GM21447 (cell line): ENCODE results near the gene SCN1B.
"Not testable (repeated sequence)": the region's sequence is repeated elsewhere in the genome, so short reads cannot be mapped to it uniquely, and the experiment has no call there.

ENCODE experiments used
- ATAC-seq: cut with Tn5 transposase; IDR thresholded peaks from one replicate; pipeline ENCODE4 v1.9.1; 2021; ENCODE audit not compliant: unreplicated experiment

SCN1B gene

DNA sequence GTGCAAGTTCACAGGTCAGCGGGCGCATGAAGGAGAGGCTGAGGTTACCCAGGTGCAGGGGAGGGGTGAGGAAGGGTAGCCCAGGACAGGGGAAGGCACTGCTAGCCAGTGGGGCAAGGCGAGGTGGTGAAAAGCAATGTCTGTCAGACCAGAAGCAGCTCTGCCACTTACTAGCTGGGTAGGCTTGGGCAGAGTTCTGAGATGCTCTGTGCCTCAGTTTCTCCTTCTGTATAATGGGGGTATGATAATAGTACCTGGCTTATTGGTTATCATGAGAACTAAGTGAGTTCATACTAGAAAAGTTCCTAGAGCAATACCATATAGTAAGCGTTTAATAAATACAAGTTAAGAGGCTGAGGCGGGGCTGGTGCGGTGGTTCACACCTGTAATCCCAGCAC, 14.3 kb upstream of the SCN1B start:
- ATAC-seq: no peak

DNA sequence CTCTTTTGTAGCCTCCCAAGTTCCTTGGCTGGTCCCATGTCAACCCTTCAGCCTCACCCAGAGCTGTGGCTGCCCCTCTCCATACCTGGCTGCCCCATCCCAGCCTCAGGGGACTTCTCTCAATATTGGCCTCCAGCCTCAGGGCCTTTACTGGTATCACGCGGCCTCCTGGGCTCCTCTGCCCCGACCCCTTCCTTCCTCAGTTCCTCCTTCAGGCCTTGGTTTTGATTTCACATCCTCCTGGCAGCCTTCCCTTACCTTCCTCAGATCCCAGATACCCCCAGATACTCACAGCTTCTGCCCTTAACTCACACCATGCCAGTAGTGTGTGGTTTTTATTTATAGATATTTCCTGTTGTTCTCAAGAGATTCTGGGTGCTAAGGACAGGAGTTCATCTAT, 12.8 kb upstream of the SCN1B start:
- no peak for ATAC-seq

DNA sequence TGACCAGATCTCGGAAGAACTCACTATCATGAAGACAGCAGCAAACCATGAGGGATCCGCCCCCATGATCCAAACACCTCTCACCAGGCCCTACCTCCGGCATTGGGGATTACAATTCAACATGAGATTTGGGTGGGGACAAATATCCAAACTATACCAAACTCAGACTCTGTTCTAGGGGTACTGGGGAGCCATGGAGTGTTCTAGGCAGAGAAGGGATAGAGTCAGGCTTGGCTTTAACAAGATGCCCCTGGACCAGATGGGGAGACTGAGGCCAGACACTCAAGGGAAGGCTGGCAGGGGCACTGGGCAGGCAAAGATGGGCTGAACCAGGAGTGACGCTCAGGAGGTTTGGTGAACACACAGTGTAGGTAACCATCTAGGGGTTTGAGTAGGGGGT, 11.9 kb upstream of the SCN1B start:
- no peak for ATAC-seq

DNA sequence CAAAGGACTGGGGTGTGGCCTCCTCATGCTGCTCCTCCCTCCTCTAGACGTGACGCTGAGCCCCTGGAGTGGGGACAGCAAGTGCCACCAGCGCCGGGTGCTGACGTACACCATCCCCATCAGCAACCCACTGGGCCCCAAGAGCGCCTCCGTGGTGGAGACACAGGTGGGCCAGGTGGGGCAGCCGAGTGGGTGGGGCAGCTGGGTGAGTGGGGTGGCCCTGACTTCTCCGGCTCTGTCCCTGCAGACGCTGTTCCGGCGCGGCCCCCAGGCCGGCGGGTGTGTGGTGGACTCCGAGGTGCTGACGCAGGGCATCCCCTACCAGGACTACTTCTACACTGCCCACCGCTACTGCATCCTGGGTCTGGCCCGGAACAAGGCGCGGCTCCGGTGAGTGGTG, 11.1 kb upstream of the SCN1B start:
- ATAC-seq: no peak

DNA sequence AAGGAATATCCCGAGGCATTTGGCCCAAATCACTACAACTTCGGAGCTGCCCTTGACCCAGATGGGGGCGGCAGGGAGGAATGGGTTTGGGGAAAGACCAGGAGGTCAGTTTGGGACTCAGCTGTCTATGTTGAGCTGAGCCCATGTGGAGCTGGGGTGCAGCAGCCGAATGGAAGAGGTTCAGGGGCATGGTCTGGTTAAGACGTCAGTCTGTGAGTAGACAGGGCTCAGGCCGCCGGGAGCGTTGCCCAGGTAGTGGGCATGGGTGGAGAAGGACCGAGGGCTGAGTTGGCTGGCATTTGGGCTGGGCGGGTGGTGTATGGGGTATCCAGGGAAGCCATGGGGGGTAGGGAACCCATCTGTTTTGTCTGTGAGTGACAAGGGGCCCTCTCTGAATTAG, 9.3 kb upstream of the SCN1B start:
- ATAC-seq: no peak

DNA sequence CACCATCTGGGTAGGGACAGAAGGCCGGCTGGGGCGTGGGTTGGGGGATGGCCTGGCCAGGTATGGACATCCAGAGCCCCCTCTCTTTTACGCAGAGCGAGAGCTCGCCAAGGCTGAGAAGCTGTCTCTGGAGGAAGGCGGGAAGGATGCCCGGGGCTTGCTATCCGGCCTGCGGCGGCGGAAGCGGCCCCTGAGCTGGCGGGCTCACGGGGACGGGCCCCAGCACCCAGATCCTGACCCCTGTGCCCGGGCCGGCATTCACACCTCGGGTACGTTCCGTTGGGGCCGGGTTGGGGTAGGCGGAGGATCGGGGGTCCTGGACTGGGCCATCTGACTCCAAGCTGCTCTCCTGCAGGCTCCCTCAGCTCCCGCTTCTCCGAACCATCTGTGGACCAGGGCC, 8.7 kb upstream of the SCN1B start:
- ATAC-seq: no peak

DNA sequence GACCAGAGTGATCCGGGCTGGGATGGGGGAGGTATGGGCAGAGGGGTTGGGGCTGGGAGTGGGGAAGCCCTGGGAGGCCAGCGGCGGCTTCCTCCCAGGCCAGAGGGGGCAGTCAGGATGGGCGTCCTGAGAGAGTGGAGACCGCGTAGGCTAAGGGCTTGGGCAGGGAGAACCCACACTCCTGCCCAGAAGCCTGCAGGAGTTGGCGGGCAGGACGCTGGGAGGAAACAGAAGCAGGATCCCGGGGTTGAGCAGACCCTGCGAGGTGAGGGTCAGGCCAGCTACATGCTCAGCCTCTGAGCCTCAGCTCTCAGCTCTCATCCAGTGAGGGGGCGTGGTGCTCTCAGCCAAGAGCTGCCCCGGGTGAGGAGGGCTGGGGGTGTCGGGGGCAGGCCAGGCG, 7.8 kb upstream of the SCN1B start:
- ATAC-seq: no peak

DNA sequence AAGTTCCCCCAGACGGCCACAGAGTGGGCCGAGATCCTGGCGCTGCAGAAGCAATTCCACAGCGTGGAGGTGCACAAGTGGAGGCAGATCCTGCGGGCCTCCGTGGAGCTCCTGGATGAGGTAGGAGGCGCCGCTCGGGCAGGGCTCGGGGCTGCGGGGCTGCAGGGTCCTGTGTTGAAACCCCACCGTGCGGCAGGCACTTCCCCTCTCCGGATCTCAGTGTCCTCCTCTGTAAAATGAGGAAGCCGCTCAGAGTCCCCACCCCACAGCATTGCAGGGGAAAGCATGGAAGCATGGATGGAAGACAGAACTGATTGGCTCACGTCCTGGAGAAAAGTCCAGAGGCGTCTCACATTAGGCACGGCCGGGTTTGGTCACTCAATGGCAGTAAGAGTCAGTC, 6.8 kb upstream of the SCN1B start:
- ATAC-seq: no peak

DNA sequence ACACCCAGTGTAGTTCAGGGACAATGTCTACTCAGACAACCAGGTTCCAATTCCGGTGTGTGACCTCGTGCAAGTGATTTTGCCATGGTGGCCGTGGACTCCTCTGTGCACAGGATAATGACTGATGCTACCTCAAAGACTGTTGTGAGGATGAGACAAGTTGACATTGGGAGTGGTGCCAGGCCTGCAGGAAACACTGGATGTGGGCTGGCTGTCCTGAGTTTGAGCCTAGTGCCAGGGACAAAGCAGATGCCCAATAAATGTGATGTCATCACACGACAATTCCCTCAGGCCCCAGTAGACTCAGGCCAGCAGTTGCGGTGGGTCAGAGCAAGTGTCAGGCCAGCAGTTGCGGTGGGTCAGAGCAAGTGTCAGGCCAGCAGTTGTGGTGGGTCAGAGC, 6.2 kb upstream of the SCN1B start:
- no peak for ATAC-seq

DNA sequence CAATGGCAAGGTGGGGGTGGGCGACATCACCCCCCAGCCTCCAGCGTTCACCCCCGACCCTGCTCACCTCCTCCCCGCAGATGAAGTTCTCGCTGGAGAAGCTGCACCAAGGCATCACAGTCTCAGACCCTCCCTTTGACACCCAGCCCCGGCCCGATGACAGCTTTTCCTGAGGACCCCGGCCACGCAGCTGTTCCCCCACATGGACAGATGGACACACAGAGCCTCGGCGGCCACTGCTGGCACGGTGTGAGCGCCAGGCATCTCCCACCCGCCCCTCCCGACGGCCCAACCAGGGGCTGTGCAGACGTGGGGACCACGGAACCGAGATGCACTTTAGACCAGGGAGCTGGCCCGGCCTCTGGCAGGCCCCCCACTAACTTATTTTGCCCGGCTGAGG, 4.3 kb upstream of the SCN1B start:
- ATAC-seq: no peak

DNA sequence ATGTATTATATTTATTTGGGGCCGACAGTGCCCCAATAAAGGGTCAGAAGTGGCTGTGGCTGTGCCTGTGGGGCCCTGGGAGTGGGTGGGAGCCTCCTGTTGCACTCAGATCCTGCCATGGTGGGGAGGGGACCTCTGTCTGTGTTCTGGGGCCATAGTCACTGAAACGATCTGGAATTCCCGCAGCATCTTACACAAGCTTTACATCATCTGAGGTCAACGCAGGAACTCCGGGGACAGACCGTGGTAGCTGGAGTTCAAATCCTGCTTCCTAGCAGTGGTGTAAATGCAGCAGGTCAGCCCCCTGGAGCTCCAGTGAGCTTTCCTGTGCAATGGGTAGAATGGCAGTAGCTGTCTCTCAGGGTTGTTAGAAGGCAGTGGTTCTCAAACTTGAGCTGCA, 3.9 kb upstream of the SCN1B start:
- ATAC-seq: no peak

DNA sequence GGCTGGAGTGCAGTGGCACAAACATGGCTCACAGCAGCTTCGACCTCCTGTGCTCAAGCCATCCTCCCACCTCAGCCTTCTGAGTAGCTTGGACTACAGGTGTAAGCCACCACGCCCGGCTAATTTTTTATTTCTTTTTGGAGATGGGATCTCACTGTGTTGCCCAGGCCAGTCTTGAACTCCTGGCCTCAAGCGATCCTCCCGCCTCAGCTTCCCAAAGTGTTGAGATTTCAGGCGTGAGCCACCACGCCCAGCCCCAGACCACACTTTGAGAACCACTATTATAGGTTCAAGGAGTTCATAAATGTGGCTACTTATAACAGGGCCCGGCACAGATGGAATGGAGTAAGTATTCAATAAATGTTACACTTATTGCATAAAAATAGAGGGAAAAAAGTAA, 3.3 kb upstream of the SCN1B start:
- ATAC-seq: no peak

DNA sequence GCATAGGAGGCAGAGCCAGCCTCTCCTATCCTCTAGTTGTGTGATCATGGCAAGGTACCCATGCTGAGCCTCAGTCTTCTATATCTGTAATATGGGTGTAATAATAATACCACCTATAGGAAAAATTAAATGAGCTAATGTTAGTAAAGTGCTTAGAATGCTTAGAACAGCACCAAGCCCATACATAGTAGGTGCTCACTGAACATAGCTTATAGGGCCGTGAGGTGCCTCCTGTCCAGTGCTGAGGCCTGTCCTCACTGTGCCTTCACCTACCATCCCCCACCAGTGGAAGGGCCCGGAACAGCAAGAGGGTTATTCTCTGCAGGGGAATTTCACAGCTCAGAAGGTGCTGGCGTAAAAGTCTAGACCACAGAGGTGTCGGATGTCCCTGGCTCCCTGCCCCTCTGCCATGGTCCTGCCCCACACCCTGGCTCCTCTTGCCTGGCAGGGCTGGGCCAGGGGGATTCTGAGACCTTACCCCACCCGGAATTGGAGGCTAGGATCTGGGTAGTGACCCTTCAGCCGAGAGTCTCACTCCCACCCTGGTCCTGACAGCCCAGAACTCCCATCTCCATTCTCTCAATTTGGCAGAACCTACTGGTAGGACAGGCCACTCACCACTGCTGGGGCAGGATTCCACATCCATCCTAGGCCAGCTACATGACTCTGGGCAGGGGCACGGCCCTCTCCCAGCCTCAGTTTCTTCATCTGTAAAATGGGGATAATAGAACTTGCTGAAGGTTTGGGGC, 2.2 kb upstream of the SCN1B start:
- no peak for ATAC-seq

DNA sequence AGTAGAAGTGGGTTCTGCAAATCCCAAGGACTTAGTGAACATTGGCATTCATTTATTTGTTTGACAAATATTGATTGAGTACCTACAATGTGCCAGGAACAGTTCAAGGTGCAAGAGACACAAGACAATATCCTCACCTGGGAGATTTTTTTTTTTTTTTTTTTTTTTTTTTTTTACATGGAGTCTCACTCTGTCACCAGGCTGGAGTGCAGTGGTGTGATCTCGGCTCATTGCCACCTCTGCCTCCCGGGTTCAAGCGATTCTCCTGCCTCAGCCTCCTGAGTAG, 1.7 kb upstream of the SCN1B start:
- not testable (repeated sequence) for ATAC-seq

DNA sequence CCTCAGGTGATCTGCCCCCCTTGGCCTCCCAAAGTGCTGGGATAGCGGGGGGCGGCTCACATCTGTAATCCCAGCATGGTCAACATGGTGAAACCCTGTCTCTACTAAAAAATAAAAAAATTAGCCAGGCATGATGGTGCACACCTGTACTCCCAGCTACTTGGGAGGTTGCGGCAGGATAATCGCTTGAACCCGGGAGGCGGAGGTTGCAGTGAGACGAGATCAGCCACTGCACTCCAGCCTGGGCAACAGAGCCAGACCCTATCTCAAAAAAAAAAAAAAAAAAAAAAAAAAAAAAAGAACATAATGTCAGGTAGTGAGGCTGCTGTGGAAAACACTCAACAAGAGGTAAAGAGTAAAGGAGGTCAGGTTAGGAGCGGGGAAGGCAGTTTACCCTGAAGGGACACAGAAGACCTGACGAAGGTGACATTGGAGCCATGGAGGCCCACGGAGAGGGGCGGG, 964 bp upstream of the SCN1B start:
- ATAC-seq: not testable (repeated sequence)

DNA sequence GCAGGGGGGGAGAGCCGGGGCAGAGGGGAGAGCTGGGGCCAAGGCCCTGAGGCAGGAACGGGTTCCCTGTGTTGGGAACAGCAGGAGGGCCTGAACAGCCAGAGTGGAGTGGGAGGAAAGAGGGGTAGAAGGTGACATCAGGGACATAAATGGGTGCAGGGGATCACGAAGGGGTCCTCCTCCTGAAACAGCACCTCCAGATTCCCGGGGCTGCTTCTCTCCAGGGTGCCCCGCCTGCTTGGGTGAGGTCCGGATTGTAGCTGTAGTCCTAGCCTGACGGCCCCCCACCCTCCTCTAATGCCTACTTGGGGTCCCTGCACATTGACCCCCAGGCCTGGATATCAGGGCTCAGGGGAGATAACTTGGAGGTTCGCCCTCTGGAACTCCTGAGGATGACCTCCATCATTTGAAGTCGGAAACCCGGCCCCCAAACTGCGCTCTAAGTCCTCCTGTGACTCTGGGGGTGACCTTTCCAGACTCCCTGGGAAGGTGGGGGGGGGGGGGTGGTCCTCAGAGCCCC, 473 bp upstream of the SCN1B start:
- no peak for ATAC-seq

DNA sequence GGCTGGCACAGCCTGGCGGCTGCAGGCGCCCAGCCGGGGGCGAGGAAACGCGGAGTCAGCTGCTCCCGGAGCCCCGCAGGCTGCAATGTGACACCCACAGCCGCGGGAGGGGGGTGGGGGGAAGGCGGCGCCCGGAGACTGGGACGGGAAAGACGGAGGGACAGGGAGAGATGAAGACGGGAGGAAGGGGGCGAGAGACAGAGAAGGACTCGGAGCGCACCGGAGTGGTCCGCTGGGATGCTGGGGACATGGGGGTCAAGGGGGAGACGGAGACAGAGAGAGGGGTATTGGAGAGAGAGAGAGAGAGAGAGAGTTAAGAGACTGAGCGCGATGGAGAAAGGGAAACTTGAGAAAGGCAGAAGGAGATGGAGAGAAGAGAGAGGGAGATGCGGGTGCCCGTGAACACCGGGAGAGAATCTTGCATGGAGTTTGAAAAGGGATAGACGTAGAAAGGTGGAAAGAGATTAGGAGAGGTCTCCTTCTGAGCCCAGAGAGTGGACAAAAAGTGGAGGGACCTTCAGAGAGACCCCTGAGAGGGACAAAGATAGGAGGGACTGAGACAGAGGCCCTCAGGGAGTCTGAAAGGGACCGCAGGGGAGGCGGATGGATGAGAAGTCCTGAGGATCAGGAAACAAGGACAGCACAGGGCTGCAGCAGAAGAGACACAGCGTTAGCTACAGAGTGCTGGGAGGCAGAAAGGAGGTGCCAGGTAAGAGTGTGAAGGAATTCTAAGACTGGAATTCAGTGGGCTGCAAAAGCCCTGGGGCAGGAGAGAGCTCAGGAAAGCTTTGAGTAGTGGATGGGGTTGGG, 1.0 kb downstream of the SCN1B start:
- no peak for ATAC-seq

DNA sequence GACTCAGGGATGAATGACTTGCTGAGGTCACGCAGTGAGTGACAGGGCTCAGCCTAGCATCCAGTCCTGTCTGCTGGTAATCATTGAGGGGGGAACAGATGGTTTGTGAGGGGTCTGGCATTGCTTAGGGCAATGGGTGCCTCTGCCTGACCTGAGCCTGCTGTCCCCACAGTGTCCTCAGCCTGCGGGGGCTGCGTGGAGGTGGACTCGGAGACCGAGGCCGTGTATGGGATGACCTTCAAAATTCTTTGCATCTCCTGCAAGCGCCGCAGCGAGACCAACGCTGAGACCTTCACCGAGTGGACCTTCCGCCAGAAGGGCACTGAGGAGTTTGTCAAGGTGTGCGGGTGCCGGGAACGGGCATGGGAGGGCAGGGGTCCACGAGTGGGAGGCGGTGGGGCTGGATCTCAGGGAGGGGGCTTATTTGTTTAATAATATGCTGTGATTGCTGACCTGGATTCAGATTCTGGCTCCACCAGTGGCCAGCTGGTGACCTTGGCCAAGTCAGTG, 2.1 kb downstream of the SCN1B start:
- ATAC-seq: no peak

DNA sequence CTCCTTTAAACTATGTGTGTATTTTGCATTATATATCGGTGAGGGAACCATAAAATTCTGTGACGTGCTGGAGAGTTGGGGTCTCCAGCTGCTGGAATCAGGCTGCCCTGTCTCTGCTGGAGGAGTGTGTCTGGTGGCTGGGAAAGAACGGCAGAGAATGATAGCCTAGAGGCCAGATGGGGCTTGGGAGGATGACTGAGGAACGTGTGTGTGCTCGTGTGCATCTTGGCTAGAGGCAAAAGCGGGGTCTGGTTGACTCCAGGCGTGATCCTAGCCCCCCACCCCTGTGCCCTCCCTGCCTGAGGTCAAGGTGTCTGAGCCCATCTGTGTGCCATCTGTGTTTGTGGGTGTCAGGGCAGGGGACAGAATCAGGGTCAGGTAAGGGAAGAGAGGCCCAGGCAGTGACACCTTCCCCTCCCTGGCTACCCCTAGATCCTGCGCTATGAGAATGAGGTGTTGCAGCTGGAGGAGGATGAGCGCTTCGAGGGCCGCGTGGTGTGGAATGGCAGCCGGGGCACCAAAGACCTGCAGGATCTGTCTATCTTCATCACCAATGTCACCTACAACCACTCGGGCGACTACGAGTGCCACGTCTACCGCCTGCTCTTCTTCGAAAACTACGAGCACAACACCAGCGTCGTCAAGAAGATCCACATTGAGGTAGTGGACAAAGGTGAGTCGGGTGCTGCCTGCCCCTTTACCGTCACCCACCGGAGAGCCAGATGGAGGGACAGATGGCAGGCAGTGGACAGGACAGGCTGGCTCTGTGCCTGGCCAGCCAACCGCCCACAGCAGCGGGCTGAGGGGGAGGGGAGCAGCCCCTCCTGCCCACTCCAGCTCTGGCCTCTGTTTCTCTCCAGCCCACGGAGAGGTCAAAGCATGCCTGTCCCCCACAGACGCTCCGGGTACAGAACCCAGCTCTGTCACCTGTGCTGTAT, 3.1 kb downstream of the SCN1B start:
- ATAC-seq: no peak

DNA sequence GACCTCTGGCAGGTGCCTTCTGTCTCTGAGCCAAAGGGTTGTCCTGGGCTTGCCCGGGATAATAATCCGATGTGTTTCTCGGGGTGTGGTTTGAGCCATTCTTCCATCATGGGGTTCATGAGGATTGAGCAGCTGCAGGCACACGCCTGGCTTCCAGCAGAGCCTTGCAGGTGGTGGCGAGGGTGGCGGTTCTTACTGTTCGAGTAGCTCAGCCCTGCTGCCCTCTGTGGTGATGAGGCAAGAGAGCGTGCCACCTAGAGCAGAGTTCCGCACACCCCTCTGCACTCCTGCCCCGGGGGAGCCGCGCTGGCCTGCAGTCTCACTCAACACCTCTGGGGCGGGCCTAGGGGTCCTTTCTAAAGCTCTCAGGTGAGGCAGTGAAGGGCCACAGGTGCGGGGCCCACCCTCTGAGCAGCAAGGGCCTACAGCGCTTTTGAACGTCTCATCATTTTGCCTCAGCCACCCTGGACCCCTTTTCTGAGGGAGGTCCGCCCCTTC, 3.8 kb downstream of the SCN1B start:
- no peak for ATAC-seq
